Testis (tissue), 2 donors: ENCODE measurements around the gene FAM107B.

Experiments
- CTCF ChIP-seq, 3 experiments: fragments of 450-650 bp in 2 of 3; fragments of 200-600 bp in 1 of 3; sonication (generic) in 1 of 3; IDR thresholded peaks; one replicate each; pipeline ENCODE4 v1.5.1; 2016 to 2019; ENCODE audit warnings: antibody characterized with exemption in 3 of 3, mild to moderate bottlenecking in 2 of 3, moderate library complexity in 1 of 3
- POLR2A ChIP-seq: fragments of 450-650 bp; IDR thresholded peaks from one replicate; pipeline ENCODE4 v1.6.1; 2017; ENCODE audit warnings: antibody characterized with exemption, mild to moderate bottlenecking, moderate library complexity

- TF ChIP-seq CTCF (IDR thresholded peaks at IDR 0.05) = no peak
- no peak for TF ChIP-seq POLR2A
Measured at GRCh38 chr10:14580671-14581332, 193.9 kb downstream of the FAM107B start.
